Measurements from ENCODE around the gene PRTFDC1.

- TF ChIP-seq CTCF (IDR thresholded peaks at IDR 0.05), result no peak
- TF ChIP-seq EP300 (IDR thresholded peaks at IDR 0.05), result no peak
Observed at GRCh38 chr10:24917493-24917892, 34.9 kb downstream of the PRTFDC1 start.
